ENCODE results near the gene LRR1.
"Not testable (repeated sequence)": the region's sequence is repeated elsewhere in the genome, so short reads cannot be mapped to it uniquely, and the experiment has no call there.

Gene LRR1

GRCh38 chr14:49634547-49635334 lies 36.0 kb downstream of the LRR1 start, which contains the start of gene DNAAF2:
Gene DNAAF2 (minus strand): TSS chr14:49635244. CDS start chr14:49635149, 95 bp downstream.
- peak; percentile 7 for DNase-seq

- no peak for DNase-seq
Measured at GRCh38 chr14:49636866-49637265, 38.1 kb downstream of the LRR1 start.

- DNase-seq, result no peak
Measured at GRCh38 chr14:49637534-49638078, 38.9 kb downstream of the LRR1 start.

GRCh38 chr14:49640540-49641417 lies 42.0 kb downstream of the LRR1 start:
- DNase-seq, result no peak

GRCh38 chr14:49641697-49642129 lies 43.0 kb downstream of the LRR1 start:
- no peak for DNase-seq

- DNase-seq, result no peak
Measured at GRCh38 chr14:49642163-49642562, 43.4 kb downstream of the LRR1 start.

GRCh38 chr14:49653508-49653907 lies 54.8 kb downstream of the LRR1 start:
- no peak for DNase-seq

GRCh38 chr14:49654511-49654910 lies 55.8 kb downstream of the LRR1 start:
- no peak for DNase-seq

- DNase-seq, result not testable (repeated sequence)
Measured at GRCh38 chr14:49657500-49657899, 58.8 kb downstream of the LRR1 start.

- DNase-seq, result no peak
Measured at GRCh38 chr14:49659526-49660455, 61.1 kb downstream of the LRR1 start.

All from GDM1 (cell line).